H9 (cell line): ENCODE measurements around the gene TK2. TPM values are rescaled to one million over a fixed set of nuclear protein-coding genes. Genes with fewer than 3 reads are reported as not detected.

ENCODE experiments used
- DNase-seq: peaks from one replicate; pipeline ENCODE4 v3.0.0-alpha.2; 2017
- H2AFZ ChIP-seq: one replicate; pipeline ENCODE4 v1.6.1; 2013; ENCODE audit warnings: mild to moderate bottlenecking, low read length, control low read depth, moderate library complexity
- H2AK5ac ChIP-seq: 2 replicates; pipeline ENCODE4 v1.6.1; 2013; ENCODE audit warnings: low read length, control low read depth, mixed read lengths; ENCODE audit not compliant: insufficient read length
- H2BK120ac ChIP-seq: one replicate; pipeline ENCODE4 v1.6.1; 2013; ENCODE audit warnings: low read depth, mild to moderate bottlenecking, low read length, control low read depth, inconsistent platforms; ENCODE audit not compliant: poor library complexity, severe bottlenecking
- H2BK12ac ChIP-seq: 2 replicates; pipeline ENCODE4 v1.6.1; 2013; ENCODE audit warnings: low read length, control low read depth, mixed read lengths, low read depth; ENCODE audit not compliant: insufficient read length
- H2BK15ac ChIP-seq: 2 replicates; pipeline ENCODE4 v1.6.1; 2013; ENCODE audit warnings: low read depth, low read length, control low read depth
- H2BK20ac ChIP-seq: one replicate; pipeline ENCODE4 v1.6.1; 2013; ENCODE audit warnings: low read depth, mild to moderate bottlenecking, low read length, control low read depth, inconsistent platforms; ENCODE audit not compliant: poor library complexity, severe bottlenecking
- H2BK5ac ChIP-seq: 2 replicates; pipeline ENCODE4 v1.6.1; 2013; ENCODE audit warnings: low read length, control low read depth, mixed read lengths; ENCODE audit not compliant: insufficient read length
- H3K14ac ChIP-seq: 2 replicates; pipeline ENCODE4 v1.6.1; 2013; ENCODE audit warnings: low read length, control low read depth; ENCODE audit not compliant: insufficient read depth
- H3K18ac ChIP-seq: 2 replicates; pipeline ENCODE4 v1.6.1; 2013; ENCODE audit warnings: low read depth, mild to moderate bottlenecking, mixed read lengths, low read length, control low read depth; ENCODE audit not compliant: insufficient read length
- H3K23ac ChIP-seq: 2 replicates; pipeline ENCODE4 v1.6.1; 2013; ENCODE audit warnings: low read length, control low read depth, mixed read lengths, low read depth; ENCODE audit not compliant: insufficient read length
- H3K23me2 ChIP-seq: 2 replicates; pipeline ENCODE4 v1.6.1; 2013; ENCODE audit warnings: low read depth, mild to moderate bottlenecking, mixed read lengths, low read length, control low read depth; ENCODE audit not compliant: insufficient read length, poor library complexity, severe bottlenecking
- H3K27ac ChIP-seq: 2 replicates; pipeline ENCODE4 v1.5.1; 2013; ENCODE audit warnings: low read length, control low read depth, mixed read lengths, low read depth; ENCODE audit not compliant: insufficient read length
- H3K27me3 ChIP-seq: 2 replicates; pipeline ENCODE4 v1.6.1; 2013; ENCODE audit warnings: low read length, control low read depth, inconsistent platforms; ENCODE audit not compliant: insufficient read depth
- H3K4ac ChIP-seq: 2 replicates; pipeline ENCODE4 v1.6.1; 2013; ENCODE audit warnings: low read depth, mild to moderate bottlenecking, control low read depth, inconsistent platforms, low read length, moderate library complexity
- H3K4me1 ChIP-seq: 2 replicates; pipeline ENCODE4 v1.6.1; 2013; ENCODE audit warnings: low read length, control low read depth, inconsistent platforms; ENCODE audit not compliant: insufficient read depth
- H3K4me2 ChIP-seq: 2 replicates; pipeline ENCODE4 v1.6.1; 2013; ENCODE audit warnings: low read length, control low read depth, mixed read lengths; ENCODE audit not compliant: insufficient read length, insufficient read depth
- H3K56ac ChIP-seq: 2 replicates; pipeline ENCODE4 v1.6.1; 2013; ENCODE audit warnings: low read depth, mild to moderate bottlenecking, mixed read lengths, low read length, control low read depth; ENCODE audit not compliant: insufficient read length
- H3K79me1 ChIP-seq: 2 replicates; pipeline ENCODE4 v1.6.1; 2013; ENCODE audit warnings: low read depth, mild to moderate bottlenecking, moderate library complexity, low read length, control low read depth, inconsistent platforms; ENCODE audit not compliant: insufficient read depth, poor library complexity, severe bottlenecking
- H3K79me2 ChIP-seq: 2 replicates; pipeline ENCODE4 v1.6.1; 2013; ENCODE audit warnings: low read length, control low read depth, inconsistent platforms; ENCODE audit not compliant: insufficient read depth
- H3K9ac ChIP-seq: 2 replicates; pipeline ENCODE4 v1.6.1; 2013; ENCODE audit warnings: low read length, control low read depth, mixed read lengths; ENCODE audit not compliant: insufficient read length; ENCODE audit errors: extremely low read depth
- H3K9me3 ChIP-seq: one replicate; pipeline ENCODE4 v1.6.1; 2013; ENCODE audit warnings: low read depth, low read length, inconsistent platforms; ENCODE audit not compliant: control insufficient read depth
- H3T11ph ChIP-seq: one replicate; pipeline ENCODE4 v1.6.1; 2013; ENCODE audit warnings: mild to moderate bottlenecking, low read length, control low read depth, inconsistent platforms
- H4K20me1 ChIP-seq: one replicate; pipeline ENCODE4 v1.6.1; 2013; ENCODE audit not compliant: control insufficient read depth, insufficient read length, insufficient read depth
- H4K5ac ChIP-seq: 2 replicates; pipeline ENCODE4 v1.6.1; 2013; ENCODE audit warnings: low read depth, mild to moderate bottlenecking, mixed read lengths, low read length, control low read depth; ENCODE audit not compliant: insufficient read length
- H4K8ac ChIP-seq: replicated peaks from 2 replicates; pipeline ENCODE4 v1.6.1; 2013; ENCODE audit warnings: low read length, control low read depth, mixed read lengths, low read depth; ENCODE audit not compliant: insufficient read length
- H4K91ac ChIP-seq: 2 replicates; pipeline ENCODE4 v1.6.1; 2013; ENCODE audit warnings: low read depth, mild to moderate bottlenecking, moderate library complexity, mixed read lengths, low read length, control low read depth; ENCODE audit not compliant: insufficient read length
- H3K27ac Mint-ChIP-seq, 3 experiments: 2 replicates in 2 of 3; 3 replicates in 1 of 3; pipeline ENCODE4 v1.8.0; 2020 to 2021; ENCODE audit warnings: mixed read lengths in 3 of 3, mild to moderate bottlenecking in 1 of 3, moderate library complexity in 1 of 3
- H3K27me3 Mint-ChIP-seq: 2 replicates; pipeline ENCODE4 v1.8.0; 2021; ENCODE audit warnings: low read depth, mild to moderate bottlenecking, moderate library complexity, mixed read lengths
- H3K36me3 Mint-ChIP-seq, 3 experiments: 2 replicates in 2 of 3; 3 replicates in 1 of 3; pipeline ENCODE4 v1.8.0; 2020 to 2021; ENCODE audit warnings: low read depth in 3 of 3, mixed read lengths in 3 of 3; ENCODE audit not compliant: insufficient read depth in 1 of 3
- H3K4me1 Mint-ChIP-seq, 2 experiments: 2 replicates each; pipeline ENCODE4 v1.8.0; 2020; ENCODE audit warnings: mixed read lengths in 2 of 2
- H3K4me3 Mint-ChIP-seq, 2 experiments: 2 replicates in 1 of 2; 3 replicates in 1 of 2; pipeline ENCODE4 v1.8.0; 2020 to 2021; ENCODE audit warnings: mild to moderate bottlenecking in 2 of 2, mixed read lengths in 2 of 2, moderate library complexity in 1 of 2
- H3K9me3 Mint-ChIP-seq, 2 experiments: 2 replicates in 1 of 2; 3 replicates in 1 of 2; pipeline ENCODE4 v1.8.0; 2020; ENCODE audit warnings: mild to moderate bottlenecking in 2 of 2, mixed read lengths in 2 of 2, moderate library complexity in 1 of 2
- WGBS: extraction: QIAGEN DNeasy Blood & Tissue Kit; methylation state at CpG from one replicate; pipeline ENCODE4 v1.1.7; 2013; ENCODE audit warnings: missing lambda C conversion rate, low lambda C conversion rate, mixed read lengths; ENCODE audit not compliant: insufficient read length; ENCODE audit errors: extremely low coverage; 5-methylcytosine and 5-hydroxymethylcytosine counted together
- total RNA-seq: library from RNA; stranded (reverse); gene quantifications from 2 replicates; pipeline ENCODE4 v1.2.1, GENCODE V29; 2021
- TF ChIP-seq, protein P1 (sequence below): fragments of 200-600 bp; sonication (generic); conservative IDR thresholded peaks from 3 replicates; pipeline ENCODE4 v1.8.0; 2021; ENCODE audit warnings: antibody characterized with exemption, mild to moderate bottlenecking

TK2 gene
- total RNA-seq, 1 experiment from 2014 or later: 5.2 TPM

GRCh38 chr16:66523861-66524354, 26.0 kb downstream of the TK2 start:
- Histone ChIP-seq H3K9ac (no peak overlapping the region), H4K91ac (no peak overlapping the region), H4K20me1 (no peaks in the 10 kb centered on the region), H3K23me2 (no peaks in the 10 kb centered on the region), H2BK20ac (no peak overlapping the region), H2BK12ac (no peak overlapping the region), H2BK15ac (no peak overlapping the region), H3K79me1 (no peaks in the 10 kb centered on the region), H3K4ac (no peak overlapping the region), H3K18ac (no peak overlapping the region), H4K5ac (no peak overlapping the region), H3K9me3 (no peaks in the 10 kb centered on the region), H3T11ph (no peak overlapping the region), H3K56ac (no peak overlapping the region), H3K27me3 (no peaks in the 10 kb centered on the region), H2BK120ac (no peak overlapping the region), H2AFZ (no peak overlapping the region), H2AK5ac (no peak overlapping the region), H3K4me2 (no peak overlapping the region), H3K23ac (no peak overlapping the region), H4K8ac (no peak overlapping the region), H3K27ac (no peak overlapping the region), H3K79me2 (no peaks in the 10 kb centered on the region), H3K4me1 (no peaks in the 10 kb centered on the region), H2BK5ac (no peak overlapping the region), H3K14ac (no peak overlapping the region)
- WGBS: no CpG with 5 or more reads among the region's 9 CpGs
- peaks cover 0 to 6% (median 0%) of the 10 kb centered on the region in 3 experiments; a peak in 4 of 7 replicates for H3K36me3 Mint-ChIP-seq
- DNase-seq: no peak
- H3K4me1 Mint-ChIP-seq: 0 out of 4 replicates have a peak, but pooled peaks cover 0 to 3% of the 10 kb centered on the region in 2 experiments
- TF ChIP-seq, protein P1, sequence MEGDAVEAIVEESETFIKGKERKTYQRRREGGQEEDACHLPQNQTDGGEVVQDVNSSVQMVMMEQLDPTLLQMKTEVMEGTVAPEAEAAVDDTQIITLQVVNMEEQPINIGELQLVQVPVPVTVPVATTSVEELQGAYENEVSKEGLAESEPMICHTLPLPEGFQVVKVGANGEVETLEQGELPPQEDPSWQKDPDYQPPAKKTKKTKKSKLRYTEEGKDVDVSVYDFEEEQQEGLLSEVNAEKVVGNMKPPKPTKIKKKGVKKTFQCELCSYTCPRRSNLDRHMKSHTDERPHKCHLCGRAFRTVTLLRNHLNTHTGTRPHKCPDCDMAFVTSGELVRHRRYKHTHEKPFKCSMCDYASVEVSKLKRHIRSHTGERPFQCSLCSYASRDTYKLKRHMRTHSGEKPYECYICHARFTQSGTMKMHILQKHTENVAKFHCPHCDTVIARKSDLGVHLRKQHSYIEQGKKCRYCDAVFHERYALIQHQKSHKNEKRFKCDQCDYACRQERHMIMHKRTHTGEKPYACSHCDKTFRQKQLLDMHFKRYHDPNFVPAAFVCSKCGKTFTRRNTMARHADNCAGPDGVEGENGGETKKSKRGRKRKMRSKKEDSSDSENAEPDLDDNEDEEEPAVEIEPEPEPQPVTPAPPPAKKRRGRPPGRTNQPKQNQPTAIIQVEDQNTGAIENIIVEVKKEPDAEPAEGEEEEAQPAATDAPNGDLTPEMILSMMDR: no peak
- H3K27ac Mint-ChIP-seq: no peak overlapping the region
- no peak overlapping the region for H3K4me3 Mint-ChIP-seq
- no peaks in the 10 kb centered on the region for H3K9me3 Mint-ChIP-seq
- H3K27me3 Mint-ChIP-seq: peaks cover 2% of the 10 kb centered on the region; the same call in 1 of the 2 replicates
